ENCODE measurements around the gene HOXB9.
A peak's percentile ranks its signal among the peaks of the same experiment; 100 is the strongest.

HOXB9 gene

DNA sequence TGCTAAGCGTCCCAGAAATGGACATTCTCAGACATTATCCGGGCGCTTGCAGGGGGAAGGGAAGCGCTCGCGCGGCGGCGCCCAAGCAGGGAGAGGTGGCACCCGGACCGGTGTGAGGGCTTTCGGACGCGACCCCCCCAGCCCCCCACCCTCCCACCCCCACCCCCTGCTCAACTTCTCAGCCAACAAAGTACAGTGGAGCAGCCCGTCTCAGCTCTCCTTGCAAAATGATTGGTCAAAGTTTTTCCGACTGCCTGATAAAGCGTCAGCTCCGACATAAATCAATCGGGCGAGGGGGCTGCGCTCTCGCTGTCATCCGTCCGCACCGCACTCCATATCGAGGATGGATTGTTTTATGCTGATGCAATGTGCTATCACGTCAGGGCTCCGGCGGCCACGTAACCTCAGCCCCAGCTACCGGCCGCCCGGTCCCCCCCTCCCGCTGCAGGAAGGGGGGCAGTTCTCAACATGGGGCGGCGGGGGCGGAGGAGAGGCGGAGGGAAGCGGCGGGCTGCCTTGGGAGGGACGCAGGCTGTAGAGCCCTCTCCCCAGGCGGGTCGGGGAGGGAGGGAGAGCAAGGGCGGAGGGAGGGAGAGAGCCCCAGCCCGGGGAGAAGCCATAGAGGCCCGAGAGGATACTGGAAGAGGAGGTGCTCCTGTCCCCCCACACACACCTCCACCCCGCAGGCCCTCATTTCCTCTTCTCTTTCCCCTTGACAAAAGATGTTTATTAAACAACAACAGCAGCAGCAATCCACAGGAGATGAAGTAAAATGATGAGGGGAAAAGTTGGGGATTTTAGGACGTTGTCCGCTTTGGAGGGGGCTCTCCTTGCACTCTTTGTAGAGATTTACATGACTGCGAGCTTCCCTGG, at the start of gene HOXB9:
TSS of gene HOXB9 (minus strand) at position 114 of the 873 bp plus-strand sequence. CDS start at position 25, 89 bp downstream.
- DNase-seq (ENCODE audit: low read depth in 2 of 2), result no peak

DNA sequence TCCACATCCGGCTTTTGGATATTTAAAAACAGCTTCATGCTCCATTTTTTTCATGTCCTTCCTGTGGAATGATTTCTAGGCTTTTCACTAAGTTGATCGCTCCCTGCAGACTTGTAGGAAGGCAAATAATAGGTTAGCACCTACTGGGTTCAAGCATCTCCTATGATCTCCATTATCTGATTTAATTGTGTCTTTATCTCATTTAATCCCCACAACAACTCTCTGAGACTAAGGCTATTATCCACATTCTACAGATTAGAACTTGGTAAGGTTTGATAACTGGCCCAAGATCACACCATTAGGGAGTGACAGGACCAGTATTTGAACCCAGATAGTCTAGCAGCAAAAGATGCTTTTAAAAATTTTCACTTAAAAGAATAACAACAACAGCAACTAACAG, 46.2 kb upstream of the HOXB9 start:
- DNase-seq (ENCODE audit: low read depth in 2 of 2), result no peak

DNA sequence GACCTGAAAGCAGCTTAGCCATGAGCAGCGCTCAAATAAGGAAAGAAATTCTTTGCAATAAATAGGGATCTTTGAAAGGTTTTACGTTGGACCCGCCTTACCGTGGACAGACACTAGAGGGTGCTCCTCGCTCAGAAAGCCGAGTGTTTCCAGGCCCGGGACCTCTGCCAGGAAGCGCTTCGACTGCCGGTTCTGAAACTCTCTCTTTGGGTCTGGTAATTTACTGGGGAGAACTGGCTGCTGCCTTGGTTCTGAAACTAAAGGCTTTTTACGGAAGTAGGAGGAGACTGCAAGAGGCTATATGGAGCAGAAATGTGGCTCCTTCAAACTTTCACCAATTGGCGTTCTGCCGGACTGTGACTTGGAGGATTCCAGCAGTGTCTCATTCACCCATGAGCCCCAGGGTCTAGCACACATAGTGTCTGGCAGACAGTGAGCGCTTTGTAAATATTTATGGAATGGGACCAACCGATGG, 45.6 kb upstream of the HOXB9 start:
- DNase-seq (ENCODE audit: low read depth in 2 of 2), result peak; percentile 41 to 54

DNA sequence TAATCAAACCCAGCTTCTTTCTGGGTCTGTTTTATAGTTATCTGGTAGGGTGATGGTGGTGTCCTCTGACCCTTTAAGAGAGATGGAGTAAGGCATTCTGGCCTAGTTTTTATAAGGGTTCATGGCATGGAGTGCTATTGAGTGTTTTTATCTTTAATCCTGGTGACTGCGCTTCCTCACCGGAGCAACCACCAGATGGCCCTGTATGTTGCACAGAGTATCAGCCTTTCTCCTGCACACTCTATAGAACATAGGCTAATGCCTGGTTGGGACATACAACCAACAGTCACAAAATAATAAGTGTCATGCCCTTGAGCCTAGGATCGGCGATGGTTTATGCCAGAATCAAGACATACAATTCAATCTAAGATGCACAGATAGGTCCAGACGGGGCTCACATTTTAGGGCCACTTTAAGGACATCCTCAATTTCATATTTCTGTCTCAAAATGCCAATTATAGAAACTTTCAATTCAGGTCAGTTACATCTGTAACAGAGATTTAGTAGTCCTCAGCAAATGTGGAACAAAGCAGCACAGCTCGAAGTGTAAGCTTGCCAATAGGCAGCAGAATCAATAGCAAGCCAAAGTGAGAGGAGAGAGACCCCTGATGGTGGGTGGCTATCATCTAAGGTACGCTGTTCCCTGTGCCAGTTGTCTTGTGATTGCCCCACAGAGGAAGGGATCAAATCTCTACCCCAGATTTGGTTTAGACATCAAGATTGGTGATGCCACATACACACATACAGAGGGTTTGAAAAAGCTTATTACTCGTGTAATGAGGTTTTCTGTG, 37.2 kb upstream of the HOXB9 start:
- no peak for DNase-seq (ENCODE audit: low read depth in 2 of 2)

DNA sequence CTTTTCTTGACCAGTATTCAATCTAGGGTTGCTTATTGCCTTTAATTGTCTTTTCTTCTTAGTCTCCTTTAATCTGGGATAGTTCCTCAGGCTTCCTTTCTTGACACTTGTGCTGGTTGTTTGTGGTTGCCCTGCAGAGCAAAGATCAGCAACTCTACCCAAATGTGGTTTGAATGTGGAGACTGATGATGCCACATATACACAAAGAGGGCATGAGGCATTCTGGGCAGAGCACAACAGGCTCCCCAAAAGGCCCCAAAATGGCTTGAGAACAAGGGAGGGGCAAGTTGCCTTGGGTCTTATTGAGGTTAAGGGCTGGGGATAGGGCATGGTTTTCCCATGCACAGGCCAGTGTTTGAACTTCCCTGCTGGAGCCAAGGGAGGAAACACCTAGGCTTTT, 29.8 kb upstream of the HOXB9 start:
- no peak for DNase-seq (ENCODE audit: low read depth in 2 of 2)

DNA sequence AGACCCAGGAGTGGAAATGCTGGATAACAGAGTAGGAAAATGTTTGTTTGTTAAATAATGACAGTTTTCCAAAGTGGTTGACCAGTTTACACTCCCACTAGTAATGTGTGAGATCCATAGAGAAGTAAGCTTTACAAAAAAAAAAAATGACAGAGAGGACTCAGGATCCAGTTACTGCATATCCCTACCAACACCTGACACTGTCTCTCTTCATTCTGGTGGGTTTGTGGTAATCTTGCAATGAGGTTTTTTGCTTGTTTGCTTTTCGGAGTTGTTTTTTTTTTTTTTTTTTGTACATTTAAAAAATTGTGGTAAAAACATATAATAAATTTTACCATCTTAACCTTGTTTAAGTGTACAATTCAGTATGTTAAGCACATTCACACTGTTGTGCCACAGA, 23.6 kb upstream of the HOXB9 start:
- DNase-seq (ENCODE audit: low read depth in 2 of 2), result no peak

DNA sequence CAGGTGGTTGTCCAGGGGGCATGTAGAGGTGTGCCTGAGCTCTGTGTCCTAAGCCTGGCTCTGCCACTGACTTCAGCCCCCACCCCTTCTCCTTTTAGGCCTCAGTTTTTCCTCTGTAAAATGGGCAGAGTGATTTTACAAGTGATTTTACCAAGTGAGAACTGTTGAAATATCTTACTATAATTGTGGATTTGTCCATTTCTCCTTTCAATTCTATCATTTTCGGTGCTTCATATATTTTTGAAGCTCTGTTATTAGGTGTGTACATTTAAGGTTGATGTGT, 21.7 kb upstream of the HOXB9 start:
- no peak for DNase-seq (ENCODE audit: low read depth in 2 of 2)

DNA sequence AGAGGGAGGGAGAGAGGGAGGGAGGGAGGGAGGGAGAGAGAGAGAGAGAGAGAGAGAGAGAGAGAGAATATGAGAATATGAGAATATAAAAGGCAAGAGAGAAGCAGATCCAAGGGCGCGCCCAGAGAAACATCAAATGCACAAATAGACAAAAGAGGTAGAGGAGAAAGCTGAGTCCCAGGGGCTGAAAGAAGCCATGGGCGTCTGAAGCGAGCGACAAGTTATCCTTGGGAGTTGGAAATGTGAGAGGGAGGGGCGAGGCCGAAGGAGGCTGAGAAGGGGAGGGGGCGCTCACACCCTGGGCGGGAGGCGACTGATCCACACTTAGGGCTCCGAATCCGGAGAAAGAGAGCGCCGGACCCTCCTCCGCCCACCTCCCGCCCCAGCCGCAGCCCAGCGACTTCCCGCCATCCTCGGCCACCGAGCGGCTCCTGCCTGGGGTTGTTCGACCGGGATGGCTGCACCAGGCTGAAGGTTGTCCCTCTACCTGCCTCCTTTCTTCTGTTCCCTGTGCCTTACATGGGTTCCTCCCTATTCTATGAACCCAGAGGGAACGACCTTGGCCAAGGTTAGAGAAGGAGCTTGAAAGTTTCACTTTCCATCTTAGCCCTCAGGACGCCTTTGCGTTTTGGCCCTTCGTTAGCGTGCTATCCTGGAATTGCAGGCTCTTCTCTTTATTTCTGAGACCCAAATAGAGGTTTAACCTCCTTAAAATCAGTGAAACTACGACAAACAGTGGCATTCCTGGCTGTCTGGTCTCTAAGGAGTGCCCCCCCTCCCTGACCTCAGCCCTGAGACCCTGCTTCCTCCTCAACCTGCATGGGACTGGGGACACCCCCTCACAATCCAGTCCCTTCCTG, 21.2 kb upstream of the HOXB9 start:
- no peak for DNase-seq (ENCODE audit: low read depth in 2 of 2)

DNA sequence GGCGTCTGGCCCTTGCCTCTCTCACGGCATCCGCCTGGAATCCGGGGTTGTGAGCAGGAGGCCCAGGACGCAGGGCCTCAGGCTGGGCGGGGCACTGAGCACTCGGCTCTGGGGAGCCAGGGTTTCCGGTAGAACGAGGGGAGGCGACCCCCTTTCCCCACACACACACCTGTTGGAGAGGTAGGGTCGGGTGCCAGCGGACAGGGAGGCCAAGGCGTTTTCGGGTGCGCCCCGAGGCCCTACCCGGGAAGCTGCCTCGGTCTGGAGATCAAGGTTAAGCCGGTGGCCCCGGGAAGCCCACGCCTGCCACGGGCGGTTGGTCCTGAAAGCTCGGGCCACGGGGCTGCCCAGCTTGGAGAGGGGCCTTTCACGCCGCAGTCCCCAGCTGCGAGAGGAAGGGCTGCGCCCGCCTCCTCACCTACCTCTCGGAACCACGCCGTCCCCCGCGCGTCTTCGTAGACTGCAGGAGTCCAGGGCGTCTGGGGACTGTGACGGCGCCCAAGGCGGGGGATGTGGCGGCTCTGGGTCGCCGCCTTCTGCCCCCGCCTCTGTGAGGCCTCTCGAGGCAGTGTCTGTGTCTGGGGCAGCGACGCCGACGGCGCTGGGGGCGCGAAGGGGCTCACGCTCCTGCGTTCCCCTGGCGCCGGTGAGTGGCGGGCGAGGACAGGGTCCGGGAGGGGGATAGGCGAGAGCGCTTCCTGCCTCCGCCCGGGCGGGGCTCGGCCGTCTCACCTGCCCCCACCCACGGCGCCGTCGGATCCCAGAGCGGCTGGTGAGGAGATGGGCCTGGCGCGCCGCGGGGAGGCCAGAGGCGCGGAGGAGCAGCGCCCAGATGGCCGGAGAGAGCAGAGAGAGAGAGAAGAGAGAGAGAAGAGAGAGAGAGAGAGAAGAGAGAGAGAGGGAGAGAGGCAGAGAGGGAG, 20.3 kb upstream of the HOXB9 start:
- no peak for DNase-seq (ENCODE audit: low read depth in 2 of 2)

DNA sequence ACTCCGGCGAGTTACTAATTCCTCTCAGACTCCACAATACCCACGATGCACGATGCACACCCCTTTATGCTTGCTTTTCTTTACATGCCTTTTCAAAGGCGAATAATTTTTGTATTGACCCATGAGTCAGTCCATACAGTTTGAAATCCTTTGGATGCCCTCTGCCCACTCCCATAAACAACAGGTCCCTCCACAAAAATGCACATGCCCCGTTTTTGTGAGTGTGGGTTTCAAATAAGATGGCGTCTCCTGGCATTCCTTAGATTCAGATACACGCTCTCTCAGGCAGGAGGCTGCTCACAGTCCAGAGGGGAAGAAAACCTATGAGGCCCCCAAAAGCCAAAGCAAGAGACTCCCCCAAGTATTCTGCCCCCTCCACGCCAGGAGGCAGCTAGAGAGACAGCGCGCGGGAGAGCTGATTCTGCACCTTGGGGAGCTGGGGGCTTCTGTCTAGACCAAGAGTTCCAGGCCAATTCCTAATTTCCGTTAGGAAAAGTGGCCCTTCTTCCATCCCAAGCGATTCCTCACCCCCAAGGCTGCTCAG, 19.6 kb upstream of the HOXB9 start:
- no peak for DNase-seq (ENCODE audit: low read depth in 2 of 2)

DNA sequence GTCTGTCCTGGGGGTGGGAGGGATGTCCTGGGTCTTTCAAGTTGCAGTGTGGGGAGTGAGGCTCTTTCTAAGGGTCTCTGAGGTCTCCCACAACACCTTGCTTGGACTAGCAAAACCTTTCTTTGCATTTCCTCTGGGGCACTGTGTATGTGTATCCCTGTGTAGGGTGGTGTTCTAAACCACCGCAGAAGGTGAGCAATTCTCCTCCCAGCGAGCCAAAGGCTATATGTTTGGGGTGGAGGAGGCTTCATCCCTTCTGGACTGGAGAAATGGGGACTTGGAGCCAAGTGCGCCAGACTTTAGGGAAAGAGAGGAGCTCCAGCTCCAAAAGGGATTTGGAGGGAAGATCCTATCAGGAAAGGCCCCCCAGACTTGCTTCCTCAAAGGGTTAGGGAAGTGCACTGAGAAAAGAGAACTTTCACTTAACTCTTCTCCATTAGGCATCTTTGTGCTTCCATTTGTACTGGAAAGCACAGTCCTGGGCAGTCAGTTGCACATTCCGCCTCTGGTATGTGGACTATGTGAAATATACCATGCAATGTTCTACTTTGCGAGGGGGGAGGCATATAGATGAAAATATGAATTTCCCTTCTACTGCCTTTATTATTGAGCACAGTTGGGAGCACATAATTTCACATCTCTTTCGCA, 18.9 kb upstream of the HOXB9 start:
- no peak for DNase-seq (ENCODE audit: low read depth in 2 of 2)

DNA sequence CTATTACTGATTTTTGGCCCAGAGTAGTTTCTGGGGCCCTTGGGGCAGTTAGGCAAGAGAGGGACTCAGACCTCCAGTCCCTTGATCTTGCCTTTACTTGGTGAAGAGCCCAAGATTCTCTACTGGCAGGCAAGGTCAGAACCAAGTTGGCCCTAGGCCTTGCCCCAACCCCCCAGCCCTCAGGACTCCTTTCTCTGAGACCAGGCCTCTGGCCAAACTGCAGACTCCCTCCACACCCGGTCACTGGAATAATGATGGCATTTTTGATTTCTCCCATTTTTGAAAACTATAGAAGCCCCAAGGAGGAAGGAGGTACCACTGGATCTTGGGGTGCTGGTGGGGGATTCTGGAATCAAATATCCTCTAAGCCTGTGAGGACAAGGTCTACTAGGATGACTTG, 18.0 kb upstream of the HOXB9 start:
- no peak for DNase-seq (ENCODE audit: low read depth in 2 of 2)

DNA sequence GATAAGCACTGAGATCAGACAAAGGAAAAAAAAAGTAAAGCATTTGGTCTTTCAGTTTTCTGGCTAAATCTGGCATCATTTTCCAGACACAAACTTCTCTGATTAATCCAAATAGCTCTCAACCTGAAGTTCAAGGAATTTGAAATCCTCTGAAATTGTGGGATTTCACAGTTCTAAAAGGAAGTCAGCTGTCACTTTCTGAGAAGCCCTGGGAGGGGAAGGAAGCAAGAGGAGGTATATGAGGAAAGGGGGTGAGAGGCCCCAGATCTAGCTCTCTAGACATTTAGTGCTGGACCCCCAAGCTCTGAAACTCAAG, 17.5 kb upstream of the HOXB9 start:
- DNase-seq (ENCODE audit: low read depth in 2 of 2), result no peak

DNA sequence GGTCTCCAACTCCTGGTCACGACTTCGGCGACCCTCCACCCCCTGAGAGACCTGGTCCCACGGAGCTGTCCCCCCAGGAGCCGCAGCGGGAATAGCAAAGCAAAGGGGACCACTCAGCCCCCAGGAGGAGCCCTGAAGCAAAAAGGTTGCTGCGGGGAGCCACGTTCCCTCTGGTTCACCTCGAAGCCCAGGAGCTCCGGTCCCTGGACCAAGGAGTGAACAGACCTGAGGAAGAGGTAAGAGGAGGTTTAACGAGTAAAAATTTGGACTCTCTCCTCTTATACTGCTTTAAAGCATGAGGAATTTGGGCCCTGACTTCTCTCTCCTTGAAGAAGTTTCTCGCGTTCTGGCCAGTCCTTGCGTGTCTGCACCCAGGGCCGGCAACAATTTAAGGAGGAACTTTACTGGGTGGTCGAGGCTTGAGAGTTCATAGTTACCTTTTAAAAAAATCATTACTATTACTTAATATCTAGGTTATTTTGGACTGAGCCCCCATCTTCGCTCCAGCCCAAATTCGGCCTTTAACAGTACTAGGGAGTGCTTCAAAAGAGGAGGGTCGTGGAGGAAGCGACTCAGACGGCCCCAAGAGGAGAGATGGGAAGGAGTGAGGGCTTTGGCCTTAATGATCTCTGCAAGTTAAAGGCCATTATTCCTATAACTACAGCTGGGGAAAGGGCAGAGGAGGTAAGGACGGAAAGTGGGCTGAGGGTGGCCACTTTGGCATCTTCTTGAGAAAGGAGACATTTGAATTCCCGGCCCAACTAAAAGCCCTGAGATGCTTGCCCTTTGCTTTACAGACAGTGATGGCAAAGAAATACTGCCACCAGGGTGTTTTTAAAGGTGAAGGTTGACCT, 16.9 kb upstream of the HOXB9 start:
- no peak for DNase-seq (ENCODE audit: low read depth in 2 of 2)

DNA sequence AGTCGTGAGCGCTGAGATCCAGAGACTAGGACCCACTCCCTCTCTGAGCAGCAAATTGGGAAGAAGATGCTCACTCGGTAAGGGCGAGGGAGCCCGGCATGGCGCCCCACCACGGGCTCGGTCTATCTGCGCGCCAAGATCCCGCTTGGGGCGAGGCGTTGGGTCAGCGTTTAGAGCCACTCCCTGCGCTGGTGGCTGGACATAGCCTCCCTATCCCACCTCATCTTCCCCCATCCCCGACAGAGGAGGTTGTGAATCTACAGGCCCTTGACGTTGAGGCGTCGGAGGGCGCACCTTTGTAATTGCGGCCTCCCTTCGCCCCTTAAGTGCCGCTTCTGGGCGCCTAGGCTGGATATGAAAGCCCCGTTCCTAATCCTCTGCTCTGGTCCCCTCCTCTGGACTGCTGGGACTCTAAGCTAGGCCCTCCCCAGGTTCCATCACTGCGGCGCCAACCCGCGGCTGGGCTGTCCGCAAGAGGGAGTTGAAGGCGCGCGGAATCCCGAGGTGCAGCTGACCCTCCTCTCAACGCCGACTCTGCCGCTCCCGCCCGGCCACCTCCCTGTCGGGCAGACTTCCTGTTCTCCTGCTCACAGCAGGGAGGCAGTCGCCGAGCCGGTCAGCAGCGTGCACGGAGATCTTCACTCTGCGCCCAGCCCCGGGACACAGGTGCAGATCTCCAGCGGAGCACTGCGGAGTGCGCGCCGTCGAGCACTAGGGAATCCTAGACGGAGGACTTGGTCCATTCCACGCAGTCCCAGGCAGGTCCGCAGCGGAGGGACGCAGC, 16.1 kb upstream of the HOXB9 start:
- DNase-seq (ENCODE audit: low read depth in 2 of 2), result no peak

DNA sequence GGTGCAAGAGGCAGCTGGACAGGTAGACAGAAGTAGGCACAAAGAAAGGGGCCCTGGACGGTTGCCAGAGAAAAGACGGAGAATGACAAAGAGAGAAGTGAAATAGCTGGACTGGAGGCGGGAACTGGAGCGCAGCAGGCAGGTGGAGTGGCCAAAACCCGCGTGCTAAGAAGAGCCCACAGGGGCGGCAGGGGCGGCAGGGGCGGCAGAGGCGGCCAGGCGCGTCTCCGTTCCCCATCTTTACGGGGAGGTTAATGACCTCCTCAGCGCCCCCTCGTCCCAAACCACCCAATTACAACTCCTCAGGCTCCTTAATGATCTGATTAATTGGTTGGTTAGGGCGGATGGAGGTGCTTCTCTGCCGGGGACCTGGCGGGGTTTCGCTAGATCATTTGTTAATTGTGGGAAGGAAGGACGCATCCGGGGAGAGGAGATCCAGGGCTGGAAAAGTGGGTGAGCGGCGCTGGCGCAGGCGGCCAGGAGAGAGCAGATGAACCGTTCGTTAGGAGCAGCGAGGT, 15.4 kb upstream of the HOXB9 start:
- no peak for DNase-seq (ENCODE audit: low read depth in 2 of 2)

DNA sequence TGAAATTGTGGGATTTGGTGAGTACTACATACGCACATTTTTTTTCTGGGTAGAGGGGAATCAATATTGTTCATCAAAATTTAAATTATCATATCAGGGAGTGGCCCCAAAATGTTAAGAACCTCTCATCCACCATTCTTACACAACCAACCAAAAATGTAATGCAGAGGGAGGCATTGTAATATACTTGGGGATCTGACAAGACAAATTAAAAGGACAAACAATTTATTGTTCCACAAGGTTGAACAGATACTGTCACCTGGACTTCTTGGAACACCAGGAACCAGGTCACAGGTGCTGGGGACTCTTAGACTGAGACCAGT, 14.7 kb upstream of the HOXB9 start:
- no peak for DNase-seq (ENCODE audit: low read depth in 2 of 2)

DNA sequence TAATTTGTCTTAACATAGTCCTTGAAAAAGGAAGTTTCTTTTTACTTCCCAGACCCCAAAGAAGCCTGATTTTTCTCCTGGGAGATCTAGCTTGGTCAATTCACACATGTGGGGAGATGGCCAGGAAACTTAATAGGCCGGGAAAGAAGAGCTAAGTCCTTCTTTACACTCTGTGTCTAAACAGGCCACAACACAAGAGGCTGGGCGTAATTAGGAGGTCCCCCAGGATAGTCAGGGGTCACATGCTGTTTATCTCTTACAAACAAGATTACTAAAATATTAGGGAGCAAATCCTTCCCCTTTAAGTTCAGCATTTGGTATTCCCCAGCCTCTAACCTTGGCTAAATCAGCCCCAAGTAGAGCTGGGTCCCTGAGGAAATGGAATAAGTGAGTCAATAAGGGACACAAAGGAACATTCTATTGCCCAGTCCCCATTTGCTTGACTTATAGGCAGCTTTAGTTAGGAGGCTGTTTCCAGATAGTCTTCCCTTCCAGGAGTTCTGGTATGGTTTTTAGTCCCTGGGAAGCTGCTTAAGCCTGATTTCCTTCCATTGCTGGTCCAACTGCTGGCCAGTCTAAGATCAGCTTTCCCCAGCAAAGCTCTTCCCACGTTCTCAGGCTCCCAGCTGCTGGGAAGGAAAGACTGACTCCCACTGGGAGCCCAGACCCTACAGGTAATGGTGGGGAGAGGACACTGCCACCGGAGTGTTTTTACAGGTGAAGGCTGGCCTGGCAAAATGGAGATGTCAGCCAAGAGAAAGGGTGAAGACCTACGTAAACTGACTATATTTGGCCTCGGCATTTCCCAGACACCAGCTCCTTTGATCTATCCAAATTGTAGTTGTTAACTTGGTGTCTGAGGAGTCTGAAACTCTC, 14.1 kb upstream of the HOXB9 start:
- DNase-seq (ENCODE audit: low read depth in 2 of 2), result no peak

Data from stimulated activated CD4-positive, alpha-beta T cell treated with anti-CD3 and anti-CD28 coated beads, Interleukin-1b, Interleukin-23, amount 100 ng/mL, for 1 hour (primary cell).